HCT116 (cell line): ENCODE data around the gene CIC. TPM values are rescaled to one million over a fixed set of nuclear protein-coding genes. Genes with fewer than 3 reads are reported as not detected.

Experiments
- ATAC-seq: fragments of 200-7000 bp; cut with Tn5 transposase; 2 replicates; pipeline ENCODE4 v1.9.1; 2020; ENCODE audit warnings: mild to moderate bottlenecking, moderate library complexity
- BruUV-seq: library from RNA; stranded (reverse); fragments of 400-500 nt; replicated peaks from 2 replicates; lab custom pipeline; 2021; lab: Mats Ljungman, UMichigan
- CTCF ChIA-PET: fragments of 300-600 bp; sonication (Branson Sonifier 250); formaldehyde crosslinking; loops from one replicate; lab custom pipeline; 2021; ENCODE audit warnings: antibody characterized with exemption; lab: Charles Lee
- POLR2A ChIA-PET: fragments of 300-600, 350-600 bp; sonication (Branson Sonifier 250); formaldehyde crosslinking; loops from one replicate; lab custom pipeline; 2021; ENCODE audit warnings: antibody characterized with exemption; lab: Charles Lee
- RAD21 ChIA-PET, 2 experiments: fragments of 300-600 bp; sonication (Branson Sonifier 250); formaldehyde crosslinking; loops; one replicate each; lab custom pipeline; 2023; ENCODE audit warnings: low total read pairs in 2 of 2; ENCODE audit not compliant: uncharacterized antibody in 2 of 2, unreplicated experiment in 2 of 2, low non-redundant PET in 1 of 2; lab: Charles Lee
- DNase-seq: peaks from one replicate; pipeline ENCODE4 v3.0.0-alpha.2; 2010; ENCODE audit warnings: low read depth, low spot score
- H2AFZ ChIP-seq: fragments of 200-600 bp; shearing (Covaris generic), sonication (generic); 2 replicates; pipeline ENCODE4 v1.6.1; 2017; ENCODE audit warnings: low read depth, mixed run types, mixed read lengths, antibody characterized with exemption, low read length; ENCODE audit not compliant: poor library complexity, severe bottlenecking
- H3K27ac ChIP-seq: 2 replicates; pipeline ENCODE4 v1.5.1; 2012; ENCODE audit warnings: low read depth, low read length
- H3K27me3 ChIP-seq: fragments of 200-600 bp; sonication (generic); 2 replicates; pipeline ENCODE4 v1.6.1; 2016; ENCODE audit warnings: mixed run types, low read length, mixed read lengths; ENCODE audit not compliant: insufficient read depth
- H3K36me3 ChIP-seq, 2 experiments: fragments of 200-500 bp in 1 of 2; fragments of 200-600 bp in 1 of 2; sonication (Bioruptor generic) in 1 of 2; sonication (generic) in 1 of 2; 2 replicates each; pipeline versions ENCODE4 v1.5.1 to v1.6.1; 2014 to 2016; ENCODE audit warnings: low read length in 2 of 2, inconsistent platforms in 1 of 2, mixed read lengths in 1 of 2, mixed run types in 1 of 2; ENCODE audit not compliant: insufficient read depth in 2 of 2, control insufficient read depth in 1 of 2
- H3K4me1 ChIP-seq, 2 experiments: fragments of 200-600 bp in 1 of 2; sonication (generic) in 1 of 2; 2 replicates each; pipeline versions ENCODE4 v1.5.1 to v1.6.1; 2012 to 2017; ENCODE audit warnings: low read length in 2 of 2, inconsistent platforms in 1 of 2, mild to moderate bottlenecking in 1 of 2, mixed read lengths in 1 of 2, mixed run types in 1 of 2, moderate library complexity in 1 of 2; ENCODE audit not compliant: insufficient read depth in 2 of 2, control insufficient read depth in 1 of 2
- H3K4me2 ChIP-seq: fragments of 200-600 bp; sonication (generic); 2 replicates; pipeline ENCODE4 v1.6.1; 2017; ENCODE audit warnings: mixed run types, low read length, mixed read lengths
- H3K4me3 ChIP-seq, 2 experiments: fragments of 200-600 bp in 1 of 2; sonication (generic) in 1 of 2; replicated peaks in 1 of 2; 2 replicates each; pipeline ENCODE4 v1.5.1; 2011 to 2016; ENCODE audit warnings: low read length in 2 of 2, control low read depth in 1 of 2, low read depth in 1 of 2, mild to moderate bottlenecking in 1 of 2, mixed read lengths in 1 of 2, mixed run types in 1 of 2
- H3K79me2 ChIP-seq: fragments of 200-600 bp; sonication (generic); 2 replicates; pipeline ENCODE4 v1.6.1; 2017; ENCODE audit warnings: mild to moderate bottlenecking, mixed run types, low read length, moderate library complexity, mixed read lengths; ENCODE audit not compliant: insufficient read depth
- H3K9ac ChIP-seq: fragments of 200-600 bp; sonication (generic); 2 replicates; pipeline ENCODE4 v1.6.1; 2016; ENCODE audit warnings: low read length, mixed read lengths
- H3K9me2 ChIP-seq: fragments of 200-600 bp; sonication (generic), shearing (Covaris generic); 2 replicates; pipeline ENCODE4 v1.6.1; 2017; ENCODE audit warnings: mixed run types, mild to moderate bottlenecking, moderate library complexity; ENCODE audit not compliant: insufficient read depth
- H3K9me3 ChIP-seq, 2 experiments: fragments of 200-500 bp in 1 of 2; fragments of 200-600 bp in 1 of 2; sonication (Bioruptor generic) in 1 of 2; sonication (generic) in 1 of 2; 2 replicates each; pipeline ENCODE4 v1.6.1; 2014 to 2017; ENCODE audit warnings: low read length in 2 of 2, mixed read lengths in 2 of 2, inconsistent platforms in 1 of 2, low read depth in 1 of 2, mild to moderate bottlenecking in 1 of 2, mixed run types in 1 of 2, moderate library complexity in 1 of 2; ENCODE audit not compliant: control insufficient read depth in 1 of 2, insufficient read depth in 1 of 2
- H4K20me1 ChIP-seq: fragments of 200-600 bp; sonication (generic), shearing (Covaris generic); 2 replicates; pipeline ENCODE4 v1.6.1; 2017; ENCODE audit warnings: mixed run types, mild to moderate bottlenecking, moderate library complexity; ENCODE audit not compliant: insufficient read depth
- CBX3 ChIP-seq: IDR thresholded peaks from 2 replicates; pipeline ENCODE4 v1.6.1; 2012; ENCODE audit warnings: low read depth
- CEBPB ChIP-seq: IDR thresholded peaks from 2 replicates; pipeline ENCODE4 v1.6.1; 2012; ENCODE audit warnings: low read depth
- ELF1 ChIP-seq: IDR thresholded peaks from 2 replicates; pipeline ENCODE4 v1.6.1; 2012; ENCODE audit warnings: low read depth, borderline replicate concordance
- EZH2 ChIP-seq: fragments of 200-600 bp; sonication (generic); IDR thresholded peaks from 2 replicates; pipeline ENCODE4 v1.6.1; 2017; ENCODE audit warnings: antibody characterized with exemption, mixed run types
- JUND ChIP-seq: IDR thresholded peaks from 2 replicates; pipeline ENCODE4 v1.6.1; 2012
- POLR2A ChIP-seq: IDR thresholded peaks from 2 replicates; pipeline ENCODE4 v1.7.0; 2011; ENCODE audit warnings: borderline replicate concordance; ENCODE audit not compliant: insufficient read depth, insufficient read length; ENCODE audit errors: extremely low read depth
- RAD21 ChIP-seq: IDR thresholded peaks from 2 replicates; pipeline ENCODE4 v1.6.1; 2012; ENCODE audit warnings: low read depth, mild to moderate bottlenecking
- SP1 ChIP-seq: IDR thresholded peaks from 2 replicates; pipeline ENCODE4 v1.6.1; 2012; ENCODE audit warnings: low read depth
- SRF ChIP-seq: IDR thresholded peaks from 2 replicates; pipeline ENCODE4 v1.6.1; 2012; ENCODE audit warnings: low read depth
- ZFX ChIP-seq: fragments of 450-650 bp; IDR thresholded peaks from 2 replicates; pipeline ENCODE4 v1.6.1; 2017
- intact Hi-C: fragments of 100-400 bp; cut with micrococcal nuclease; formaldehyde crosslinking; loops from 2 replicates; pipeline ENCODE4 v1.10.0; 2022
- total RNA-seq: library from RNA; stranded (reverse); gene quantifications from one replicate; pipeline ENCODE4 v1.2.1, GENCODE V29; 2021; ENCODE audit not compliant: unreplicated experiment
- TF ChIP-seq, protein P1 (sequence below): IDR thresholded peaks from 2 replicates; pipeline ENCODE4 v1.6.1; 2012; ENCODE audit warnings: low read depth
- TF ChIP-seq, protein P2 (sequence below): IDR thresholded peaks from 2 replicates; pipeline ENCODE4 v1.6.1; 2011; ENCODE audit warnings: mild to moderate bottlenecking, low read length, moderate library complexity; ENCODE audit not compliant: insufficient replicate concordance; ENCODE audit errors: extremely low read depth
- TF ChIP-seq, protein P3 (sequence below), 3 experiments: fragments of 200-600 bp in 1 of 3; sonication (generic) in 1 of 3; IDR thresholded peaks in 2 of 3; conservative IDR thresholded peaks in 1 of 3; 2 replicates each; pipeline ENCODE4 v1.5.1; 2012 to 2017; ENCODE audit warnings: low read depth in 2 of 3, low read length in 2 of 3, antibody characterized with exemption in 1 of 3, borderline replicate concordance in 1 of 3, control low read depth in 1 of 3, mild to moderate bottlenecking in 1 of 3, mixed read lengths in 1 of 3, mixed run types in 1 of 3, moderate library complexity in 1 of 3; ENCODE audit not compliant: insufficient read depth in 1 of 3

Gene CIC
- total RNA-seq, 1 experiment from 2014 or later, result 52.0 TPM

DNA sequence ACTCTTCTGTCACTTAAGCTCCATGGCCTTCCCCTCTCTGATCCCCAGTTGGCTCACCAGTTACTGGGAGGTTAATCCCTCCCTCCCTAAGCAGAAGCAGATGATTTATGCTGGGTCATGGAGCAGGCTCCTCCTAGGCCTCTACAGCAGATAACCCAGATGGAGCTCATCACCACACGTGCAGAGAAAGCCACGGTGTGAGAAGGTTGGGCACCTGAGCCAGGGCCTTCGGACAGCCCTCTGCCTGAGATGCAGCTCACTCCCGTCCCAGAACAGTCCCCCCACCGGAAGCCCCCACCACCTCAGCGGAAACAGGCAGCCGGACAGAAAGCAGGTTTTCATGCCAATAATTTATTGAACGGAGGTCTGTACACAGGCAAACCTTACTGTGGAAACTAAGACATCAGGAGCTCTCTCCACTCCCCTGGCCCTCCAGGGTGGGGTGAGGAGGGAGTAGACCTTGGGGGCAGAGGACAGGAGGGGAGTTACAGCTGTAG lies 39.1 kb upstream of the CIC start:
- Histone ChIP-seq H3K27ac (0 out of 2 replicates have a peak overlapping the region, but pooled peaks have one; percentile 13), H3K27me3 (no peaks in the 10 kb centered on the region), H3K4me3 (no peak overlapping the region), H3K4me1 (no peaks in the 10 kb centered on the region), H3K9me3 (no peaks in the 10 kb centered on the region), H3K4me2 (no peak overlapping the region), H3K36me3 (peaks cover 37 to 55% of the 10 kb centered on the region in 2 experiments; a peak in 3 of 4 replicates), H4K20me1 (no peaks in the 10 kb centered on the region), H3K79me2 (peaks cover 66% of the 10 kb centered on the region; the same call in 1 of the 2 replicates), H2AFZ (no peak overlapping the region), H3K9me2 (no peaks in the 10 kb centered on the region), H3K9ac (no peak overlapping the region)
- BruUV-seq, result no TSS peak
- DNase-seq (no peak), ATAC-seq (0 out of 2 replicates have a peak, but pooled peaks have one; percentile 20)
- intact Hi-C loops, result no loop called here
- TF ChIP-seq, protein P1, sequence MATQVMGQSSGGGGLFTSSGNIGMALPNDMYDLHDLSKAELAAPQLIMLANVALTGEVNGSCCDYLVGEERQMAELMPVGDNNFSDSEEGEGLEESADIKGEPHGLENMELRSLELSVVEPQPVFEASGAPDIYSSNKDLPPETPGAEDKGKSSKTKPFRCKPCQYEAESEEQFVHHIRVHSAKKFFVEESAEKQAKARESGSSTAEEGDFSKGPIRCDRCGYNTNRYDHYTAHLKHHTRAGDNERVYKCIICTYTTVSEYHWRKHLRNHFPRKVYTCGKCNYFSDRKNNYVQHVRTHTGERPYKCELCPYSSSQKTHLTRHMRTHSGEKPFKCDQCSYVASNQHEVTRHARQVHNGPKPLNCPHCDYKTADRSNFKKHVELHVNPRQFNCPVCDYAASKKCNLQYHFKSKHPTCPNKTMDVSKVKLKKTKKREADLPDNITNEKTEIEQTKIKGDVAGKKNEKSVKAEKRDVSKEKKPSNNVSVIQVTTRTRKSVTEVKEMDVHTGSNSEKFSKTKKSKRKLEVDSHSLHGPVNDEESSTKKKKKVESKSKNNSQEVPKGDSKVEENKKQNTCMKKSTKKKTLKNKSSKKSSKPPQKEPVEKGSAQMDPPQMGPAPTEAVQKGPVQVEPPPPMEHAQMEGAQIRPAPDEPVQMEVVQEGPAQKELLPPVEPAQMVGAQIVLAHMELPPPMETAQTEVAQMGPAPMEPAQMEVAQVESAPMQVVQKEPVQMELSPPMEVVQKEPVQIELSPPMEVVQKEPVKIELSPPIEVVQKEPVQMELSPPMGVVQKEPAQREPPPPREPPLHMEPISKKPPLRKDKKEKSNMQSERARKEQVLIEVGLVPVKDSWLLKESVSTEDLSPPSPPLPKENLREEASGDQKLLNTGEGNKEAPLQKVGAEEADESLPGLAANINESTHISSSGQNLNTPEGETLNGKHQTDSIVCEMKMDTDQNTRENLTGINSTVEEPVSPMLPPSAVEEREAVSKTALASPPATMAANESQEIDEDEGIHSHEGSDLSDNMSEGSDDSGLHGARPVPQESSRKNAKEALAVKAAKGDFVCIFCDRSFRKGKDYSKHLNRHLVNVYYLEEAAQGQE, result no peak
- TF ChIP-seq ELF1, result no peak
- no peak for TF ChIP-seq JUND
- no peak for TF ChIP-seq EZH2
- TF ChIP-seq CEBPB, result no peak
- TF ChIP-seq ZFX, result no peak
- TF ChIP-seq RAD21, result no peak
- TF ChIP-seq SRF, result no peak
- no peak for TF ChIP-seq SP1
- TF ChIP-seq CBX3, result no peak
- TF ChIP-seq POLR2A, result no peak
- TF ChIP-seq, protein P2, sequence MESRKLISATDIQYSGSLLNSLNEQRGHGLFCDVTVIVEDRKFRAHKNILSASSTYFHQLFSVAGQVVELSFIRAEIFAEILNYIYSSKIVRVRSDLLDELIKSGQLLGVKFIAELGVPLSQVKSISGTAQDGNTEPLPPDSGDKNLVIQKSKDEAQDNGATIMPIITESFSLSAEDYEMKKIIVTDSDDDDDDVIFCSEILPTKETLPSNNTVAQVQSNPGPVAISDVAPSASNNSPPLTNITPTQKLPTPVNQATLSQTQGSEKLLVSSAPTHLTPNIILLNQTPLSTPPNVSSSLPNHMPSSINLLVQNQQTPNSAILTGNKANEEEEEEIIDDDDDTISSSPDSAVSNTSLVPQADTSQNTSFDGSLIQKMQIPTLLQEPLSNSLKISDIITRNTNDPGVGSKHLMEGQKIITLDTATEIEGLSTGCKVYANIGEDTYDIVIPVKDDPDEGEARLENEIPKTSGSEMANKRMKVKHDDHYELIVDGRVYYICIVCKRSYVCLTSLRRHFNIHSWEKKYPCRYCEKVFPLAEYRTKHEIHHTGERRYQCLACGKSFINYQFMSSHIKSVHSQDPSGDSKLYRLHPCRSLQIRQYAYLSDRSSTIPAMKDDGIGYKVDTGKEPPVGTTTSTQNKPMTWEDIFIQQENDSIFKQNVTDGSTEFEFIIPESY, result no peak
- TF ChIP-seq, protein P3, sequence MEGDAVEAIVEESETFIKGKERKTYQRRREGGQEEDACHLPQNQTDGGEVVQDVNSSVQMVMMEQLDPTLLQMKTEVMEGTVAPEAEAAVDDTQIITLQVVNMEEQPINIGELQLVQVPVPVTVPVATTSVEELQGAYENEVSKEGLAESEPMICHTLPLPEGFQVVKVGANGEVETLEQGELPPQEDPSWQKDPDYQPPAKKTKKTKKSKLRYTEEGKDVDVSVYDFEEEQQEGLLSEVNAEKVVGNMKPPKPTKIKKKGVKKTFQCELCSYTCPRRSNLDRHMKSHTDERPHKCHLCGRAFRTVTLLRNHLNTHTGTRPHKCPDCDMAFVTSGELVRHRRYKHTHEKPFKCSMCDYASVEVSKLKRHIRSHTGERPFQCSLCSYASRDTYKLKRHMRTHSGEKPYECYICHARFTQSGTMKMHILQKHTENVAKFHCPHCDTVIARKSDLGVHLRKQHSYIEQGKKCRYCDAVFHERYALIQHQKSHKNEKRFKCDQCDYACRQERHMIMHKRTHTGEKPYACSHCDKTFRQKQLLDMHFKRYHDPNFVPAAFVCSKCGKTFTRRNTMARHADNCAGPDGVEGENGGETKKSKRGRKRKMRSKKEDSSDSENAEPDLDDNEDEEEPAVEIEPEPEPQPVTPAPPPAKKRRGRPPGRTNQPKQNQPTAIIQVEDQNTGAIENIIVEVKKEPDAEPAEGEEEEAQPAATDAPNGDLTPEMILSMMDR (IDR thresholded peaks at IDR 0.05 in 2 of 3, conservative IDR thresholded peaks at IDR 0.05 in 1 of 3; ENCODE audit: borderline replicate concordance in 1 of 3, insufficient read depth in 1 of 3, low read depth in 2 of 3, low read length in 2 of 3), result no peak
- ChIA-PET RAD21 (no interaction called here), POLR2A (interaction anchor here (0.5 kb wide), 1 partner anchor 67 kb away, joined by 3 read pairs; no protein-coding TSS in a partner anchor), CTCF (no interaction called here)
